HCT116 (cell line): ENCODE data around the gene CHCHD3.

ENCODE experiments used
- EZH2 ChIP-seq: fragments of 200-600 bp; sonication (generic); IDR thresholded peaks from 2 replicates; pipeline ENCODE4 v1.6.1; 2017; ENCODE audit warnings: antibody characterized with exemption, mixed run types
- EZH2phosphoT487 ChIP-seq: fragments of 200-600 bp; IDR thresholded peaks from 2 replicates; pipeline ENCODE4 v1.6.1; 2018; ENCODE audit warnings: antibody characterized with exemption, borderline replicate concordance
- POLR2AphosphoS5 ChIP-seq: IDR thresholded peaks from 2 replicates; pipeline ENCODE4 v1.6.1; 2011; ENCODE audit warnings: mild to moderate bottlenecking, low read depth, low read length, moderate library complexity
- RAD21 ChIP-seq: IDR thresholded peaks from 2 replicates; pipeline ENCODE4 v1.6.1; 2012; ENCODE audit warnings: low read depth, mild to moderate bottlenecking
- REST ChIP-seq: IDR thresholded peaks from 2 replicates; pipeline ENCODE4 v1.6.1; 2012; ENCODE audit warnings: low read depth
- TF ChIP-seq, protein P1 (sequence below): IDR thresholded peaks from 2 replicates; pipeline ENCODE4 v1.6.1; 2012
- TF ChIP-seq, protein P2 (sequence below), 3 experiments: fragments of 200-600 bp in 1 of 3; sonication (generic) in 1 of 3; IDR thresholded peaks in 2 of 3; conservative IDR thresholded peaks in 1 of 3; 2 replicates each; pipeline ENCODE4 v1.5.1; 2012 to 2017; ENCODE audit warnings: low read depth in 2 of 3, low read length in 2 of 3, antibody characterized with exemption in 1 of 3, borderline replicate concordance in 1 of 3, control low read depth in 1 of 3, mild to moderate bottlenecking in 1 of 3, mixed read lengths in 1 of 3, mixed run types in 1 of 3, moderate library complexity in 1 of 3; ENCODE audit not compliant: insufficient read depth in 1 of 3

DNA sequence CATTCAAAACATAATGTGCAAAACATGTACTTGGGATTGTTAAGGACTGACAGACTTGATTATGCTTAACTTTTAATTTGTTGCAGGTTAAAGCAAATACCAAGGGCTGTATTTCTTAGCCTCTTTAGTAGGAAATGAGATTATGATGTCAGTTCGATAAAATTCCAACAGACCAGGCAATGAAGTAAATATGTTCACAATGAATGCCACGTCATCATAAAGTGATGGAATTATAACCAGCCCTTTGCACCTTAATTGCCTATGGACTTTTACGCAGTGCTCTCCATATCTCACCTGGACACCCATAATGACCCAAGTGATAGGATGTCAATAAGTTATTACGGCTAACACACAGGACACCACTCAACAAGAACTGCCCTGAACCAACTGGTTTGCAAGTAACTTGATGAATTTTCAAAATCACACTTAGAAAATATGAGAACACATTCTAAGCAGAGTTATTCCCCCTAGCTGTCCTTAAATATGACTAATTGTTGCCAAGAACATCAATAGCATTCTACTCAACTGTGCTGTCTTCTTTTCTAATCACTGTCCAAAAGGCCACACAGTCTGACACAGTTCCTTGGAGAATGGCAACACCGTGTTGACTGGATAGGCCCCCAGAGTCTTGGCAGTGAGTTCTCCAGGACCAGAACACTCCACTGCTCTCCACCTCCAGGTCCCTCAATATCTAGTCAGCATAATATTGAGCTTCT, 115.0 kb downstream of the CHCHD3 start:
- TF ChIP-seq EZH2 (no peak), POLR2AphosphoS5 (no peak), RAD21 (no peak), EZH2phosphoT487 (no peak), REST (no peak)
- TF ChIP-seq, protein P1, sequence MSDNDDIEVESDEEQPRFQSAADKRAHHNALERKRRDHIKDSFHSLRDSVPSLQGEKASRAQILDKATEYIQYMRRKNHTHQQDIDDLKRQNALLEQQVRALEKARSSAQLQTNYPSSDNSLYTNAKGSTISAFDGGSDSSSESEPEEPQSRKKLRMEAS, result no peak
- TF ChIP-seq, protein P2, sequence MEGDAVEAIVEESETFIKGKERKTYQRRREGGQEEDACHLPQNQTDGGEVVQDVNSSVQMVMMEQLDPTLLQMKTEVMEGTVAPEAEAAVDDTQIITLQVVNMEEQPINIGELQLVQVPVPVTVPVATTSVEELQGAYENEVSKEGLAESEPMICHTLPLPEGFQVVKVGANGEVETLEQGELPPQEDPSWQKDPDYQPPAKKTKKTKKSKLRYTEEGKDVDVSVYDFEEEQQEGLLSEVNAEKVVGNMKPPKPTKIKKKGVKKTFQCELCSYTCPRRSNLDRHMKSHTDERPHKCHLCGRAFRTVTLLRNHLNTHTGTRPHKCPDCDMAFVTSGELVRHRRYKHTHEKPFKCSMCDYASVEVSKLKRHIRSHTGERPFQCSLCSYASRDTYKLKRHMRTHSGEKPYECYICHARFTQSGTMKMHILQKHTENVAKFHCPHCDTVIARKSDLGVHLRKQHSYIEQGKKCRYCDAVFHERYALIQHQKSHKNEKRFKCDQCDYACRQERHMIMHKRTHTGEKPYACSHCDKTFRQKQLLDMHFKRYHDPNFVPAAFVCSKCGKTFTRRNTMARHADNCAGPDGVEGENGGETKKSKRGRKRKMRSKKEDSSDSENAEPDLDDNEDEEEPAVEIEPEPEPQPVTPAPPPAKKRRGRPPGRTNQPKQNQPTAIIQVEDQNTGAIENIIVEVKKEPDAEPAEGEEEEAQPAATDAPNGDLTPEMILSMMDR (IDR thresholded peaks at IDR 0.05 in 2 of 3, conservative IDR thresholded peaks at IDR 0.05 in 1 of 3; ENCODE audit: borderline replicate concordance in 1 of 3, insufficient read depth in 1 of 3, low read depth in 2 of 3, low read length in 2 of 3), result no peak
